Tibial artery (tissue), 4 donors: ENCODE data around the gene NADSYN1.

Experiments used
- DNase-seq, 2 donors: peaks; one replicate each; pipeline ENCODE4 v3.0.0-alpha.2; 2019
- H3K27ac ChIP-seq, 2 donors: fragments of 200-600 bp; sonication (generic) in 1 of 2; 1 replicate in 1 of 2; 2 replicates in 1 of 2; pipeline ENCODE4 v1.5.1; 2018 to 2019; ENCODE audit warnings: mild to moderate bottlenecking in 1 of 2
- H3K27me3 ChIP-seq, 2 donors: fragments of 200-600 bp; sonication (generic) in 1 of 2; one replicate each; pipeline versions ENCODE4 v1.5.1 to v1.6.0; 2016 to 2019
- H3K36me3 ChIP-seq, 3 donors: fragments of 200-600 bp; sonication (generic) in 2 of 3; one replicate each; pipeline ENCODE4 v1.5.1; 2016 to 2019; ENCODE audit warnings: mild to moderate bottlenecking in 2 of 3
- H3K4me1 ChIP-seq, 4 donors: fragments of 200-600 bp; sonication (generic) in 2 of 4; 1 replicate in 3 of 4; 2 replicates in 1 of 4; pipeline ENCODE4 v1.5.1; 2016 to 2019
- H3K4me3 ChIP-seq, 2 donors: fragments of 200-600 bp; sonication (generic) in 1 of 2; 1 replicate in 1 of 2; 2 replicates in 1 of 2; pipeline ENCODE4 v1.5.1; 2018 to 2019; ENCODE audit warnings: mild to moderate bottlenecking in 2 of 2
- H3K9me3 ChIP-seq, 3 donors: fragments of 200-600 bp; sonication (generic) in 1 of 3; one replicate each; pipeline ENCODE4 v1.5.1; 2016 to 2019
- intact Hi-C: fragments of 100-400 bp; cut with DNase I; formaldehyde crosslinking; loops from one replicate; pipeline ENCODE4 v1.15.0; 2023; ENCODE audit warnings: low total_unique reads
- TF ChIP-seq, protein P1 (sequence below), 2 experiments: fragments of 200-600 bp in 1 of 2; fragments of 450-650 bp in 1 of 2; IDR thresholded peaks; one replicate each; pipeline ENCODE4 v1.5.1; 2017 to 2019; ENCODE audit warnings: antibody characterized with exemption in 2 of 2, mild to moderate bottlenecking in 1 of 2, moderate library complexity in 1 of 2

NADSYN1 gene

DNA sequence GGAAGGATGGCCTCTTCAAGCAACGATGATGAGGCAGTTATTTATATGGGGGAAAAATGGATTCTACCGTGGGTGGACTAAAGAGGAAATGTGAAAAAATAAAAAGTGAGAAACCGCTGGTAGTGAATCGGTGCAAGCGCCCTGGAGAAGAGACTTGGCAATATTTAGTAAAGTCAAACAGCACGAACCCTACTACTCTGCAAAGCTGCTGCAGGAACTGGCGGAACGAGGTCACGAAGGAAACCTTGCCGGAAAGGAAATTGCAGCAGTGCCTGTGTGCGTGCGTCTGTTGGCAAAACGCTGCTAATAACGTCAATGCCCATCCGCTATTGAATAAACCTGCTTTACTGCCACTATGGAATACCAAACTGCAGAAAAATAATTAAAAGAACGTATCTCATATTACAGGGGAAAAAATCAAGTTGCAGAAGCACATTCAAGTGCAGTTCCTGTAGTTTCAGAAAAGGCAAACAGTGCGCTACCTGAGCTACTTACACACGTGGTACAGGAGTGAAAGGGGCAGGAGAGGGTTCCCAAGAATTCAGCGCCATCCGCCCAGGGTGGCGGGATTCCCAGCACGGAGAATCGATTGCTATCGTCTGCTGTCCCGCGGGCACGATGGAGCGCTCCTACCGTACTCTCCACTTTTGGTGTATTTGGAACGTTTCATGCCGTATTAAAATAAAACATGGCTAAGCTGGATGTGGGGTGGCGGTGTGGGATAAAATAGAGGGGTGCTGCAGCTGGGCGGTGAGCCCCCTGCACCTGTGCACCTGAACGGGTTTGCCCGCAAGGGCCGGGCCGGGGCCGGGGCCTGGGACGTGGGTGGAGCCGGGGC lies 585 bp upstream of the NADSYN1 start:
- TF ChIP-seq, protein P1, sequence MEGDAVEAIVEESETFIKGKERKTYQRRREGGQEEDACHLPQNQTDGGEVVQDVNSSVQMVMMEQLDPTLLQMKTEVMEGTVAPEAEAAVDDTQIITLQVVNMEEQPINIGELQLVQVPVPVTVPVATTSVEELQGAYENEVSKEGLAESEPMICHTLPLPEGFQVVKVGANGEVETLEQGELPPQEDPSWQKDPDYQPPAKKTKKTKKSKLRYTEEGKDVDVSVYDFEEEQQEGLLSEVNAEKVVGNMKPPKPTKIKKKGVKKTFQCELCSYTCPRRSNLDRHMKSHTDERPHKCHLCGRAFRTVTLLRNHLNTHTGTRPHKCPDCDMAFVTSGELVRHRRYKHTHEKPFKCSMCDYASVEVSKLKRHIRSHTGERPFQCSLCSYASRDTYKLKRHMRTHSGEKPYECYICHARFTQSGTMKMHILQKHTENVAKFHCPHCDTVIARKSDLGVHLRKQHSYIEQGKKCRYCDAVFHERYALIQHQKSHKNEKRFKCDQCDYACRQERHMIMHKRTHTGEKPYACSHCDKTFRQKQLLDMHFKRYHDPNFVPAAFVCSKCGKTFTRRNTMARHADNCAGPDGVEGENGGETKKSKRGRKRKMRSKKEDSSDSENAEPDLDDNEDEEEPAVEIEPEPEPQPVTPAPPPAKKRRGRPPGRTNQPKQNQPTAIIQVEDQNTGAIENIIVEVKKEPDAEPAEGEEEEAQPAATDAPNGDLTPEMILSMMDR (IDR thresholded peaks at IDR 0.05), result no peak
- Histone ChIP-seq H3K9me3 (no peaks in the 10 kb centered on the region), H3K27me3 (no peaks in the 10 kb centered on the region), H3K4me1 (peaks cover 0 to 42% (median 32%) of the 10 kb centered on the region in 4 donors), H3K36me3 (peaks cover 21 to 25% (median 21%) of the 10 kb centered on the region in 3 donors), H3K27ac (peak overlapping the region; percentile 80 to 89), H3K4me3 (peak overlapping the region; percentile 83 to 84)
- intact Hi-C loops, result no loop called here
- peak; percentile 59 to 84 for DNase-seq

DNA sequence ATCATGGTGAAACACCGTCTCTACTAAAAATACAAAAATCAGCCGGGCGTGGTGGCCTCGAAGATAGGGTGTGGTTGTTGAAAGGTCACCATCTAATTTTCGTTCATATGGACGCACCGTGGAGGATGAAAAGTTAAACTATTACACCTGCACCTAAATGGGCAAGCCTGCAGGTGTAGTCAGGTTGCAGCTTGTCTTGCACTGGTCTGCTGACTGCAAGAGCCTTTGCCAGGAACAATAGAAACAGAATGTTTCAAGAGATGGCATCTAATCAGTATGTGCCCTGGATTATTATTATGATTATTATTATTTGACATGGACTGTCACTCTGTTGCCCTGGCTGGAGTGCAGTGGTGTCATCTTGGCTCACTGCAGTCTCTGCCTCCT lies 908 bp downstream of the NADSYN1 start:
- no peak for DNase-seq
- Histone ChIP-seq H3K4me1 (peaks cover 0 to 33% (median 25%) of the 10 kb centered on the region in 4 donors), H3K27me3 (no peaks in the 10 kb centered on the region), H3K4me3 (peak overlapping the region; percentile 83 to 84), H3K36me3 (peaks cover 36 to 40% (median 36%) of the 10 kb centered on the region in 3 donors), H3K9me3 (no peaks in the 10 kb centered on the region), H3K27ac (peak overlapping the region; percentile 80 to 89)
- TF ChIP-seq, protein P1 (IDR thresholded peaks at IDR 0.05), result no peak
- intact Hi-C loops, result no loop called here

DNA sequence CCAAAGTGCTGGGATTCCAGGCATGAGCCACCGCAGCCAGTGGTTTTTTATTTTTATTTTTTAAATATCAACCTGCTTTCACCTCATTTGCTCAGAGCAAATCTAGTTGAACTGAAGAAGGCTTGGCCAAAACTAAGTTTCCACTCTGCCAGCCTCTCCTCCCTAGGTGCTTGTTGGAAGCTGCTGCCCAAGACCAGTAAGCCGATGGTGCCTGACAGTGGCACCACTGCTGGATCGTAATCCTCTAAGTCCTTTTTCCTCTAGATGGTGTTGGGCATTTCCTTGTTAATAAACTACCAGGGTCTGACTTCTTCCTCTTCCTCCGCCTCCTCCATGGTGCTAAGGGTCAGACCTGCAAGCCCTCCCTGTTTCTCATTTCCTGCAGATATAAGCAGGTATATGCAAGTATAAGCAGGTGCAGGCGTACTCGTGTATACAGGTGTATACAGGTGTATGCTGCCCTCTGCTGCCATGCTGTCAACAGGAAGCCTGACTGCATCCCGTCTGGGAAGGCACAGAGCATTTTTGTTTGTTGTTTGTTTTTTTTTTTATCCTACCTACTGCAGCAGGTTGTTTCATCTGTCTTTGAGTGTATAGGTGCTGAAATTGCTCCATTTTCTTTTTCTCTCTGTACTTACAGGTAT lies 1.6 kb downstream of the NADSYN1 start:
- Histone ChIP-seq H3K27ac (no peak overlapping the region), H3K9me3 (no peaks in the 10 kb centered on the region), H3K4me3 (peak overlapping the region; percentile 83 to 84), H3K4me1 (peaks cover 0 to 26% (median 18%) of the 10 kb centered on the region in 4 donors), H3K27me3 (no peaks in the 10 kb centered on the region), H3K36me3 (peaks cover 43 to 47% (median 43%) of the 10 kb centered on the region in 3 donors)
- intact Hi-C loops, result no loop called here
- TF ChIP-seq, protein P1 (IDR thresholded peaks at IDR 0.05), result no peak
- DNase-seq, result no peak

- intact Hi-C loops, result no loop called here
- H3K36me3 ChIP-seq, result peaks cover 60% of the 10 kb centered on the region in 3 donors
- no peak overlapping the region for H3K27ac ChIP-seq
- no peak overlapping the region for H3K4me3 ChIP-seq
- H3K27me3 ChIP-seq, result no peaks in the 10 kb centered on the region
- DNase-seq, result no peak
- TF ChIP-seq, protein P1 (IDR thresholded peaks at IDR 0.05), result no peak
- H3K4me1 ChIP-seq, result peaks cover 0 to 24% (median 16%) of the 10 kb centered on the region in 4 donors
- H3K9me3 ChIP-seq, result no peaks in the 10 kb centered on the region
Measured at GRCh38 chr11:71456294-71456693, 3.3 kb downstream of the NADSYN1 start.

DNA sequence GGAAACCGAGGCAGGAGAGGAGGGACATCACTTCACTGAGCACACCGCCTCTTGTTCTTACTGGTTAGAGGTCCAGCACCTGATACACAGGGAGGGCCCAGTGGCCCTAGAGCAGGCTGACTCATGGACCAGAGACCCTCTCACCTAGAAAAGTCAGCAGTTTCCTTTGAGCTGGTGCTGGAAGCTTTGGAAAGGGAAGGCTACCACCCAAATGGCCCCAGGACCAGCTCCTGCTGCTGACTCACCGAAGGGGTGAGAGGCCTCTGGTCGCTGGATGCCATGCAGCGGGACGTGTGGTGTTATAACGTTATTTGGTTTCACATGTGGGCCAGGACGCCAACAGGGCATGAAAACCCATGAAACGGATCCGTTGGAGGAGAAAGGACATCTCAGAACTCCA lies 3.8 kb downstream of the NADSYN1 start:
- H3K27ac ChIP-seq, result no peak overlapping the region
- TF ChIP-seq, protein P1 (IDR thresholded peaks at IDR 0.05), result no peak
- H3K4me1 ChIP-seq, result peaks cover 0 to 19% (median 14%) of the 10 kb centered on the region in 4 donors
- no peak for DNase-seq
- intact Hi-C loops, result no loop called here
- H3K27me3 ChIP-seq, result no peaks in the 10 kb centered on the region
- H3K36me3 ChIP-seq, result peaks cover 62 to 65% (median 65%) of the 10 kb centered on the region in 3 donors
- H3K9me3 ChIP-seq, result no peaks in the 10 kb centered on the region
- no peak overlapping the region for H3K4me3 ChIP-seq
